Skeletal muscle cell (primary cell): ENCODE results near the gene KCNQ5.

Experiments used
- DNase-seq: peaks from one replicate; pipeline ENCODE4 v3.0.0-alpha.2; 2010; ENCODE audit warnings: low read depth
- H3K4me3 ChIP-seq: 2 replicates; pipeline ENCODE4 v1.5.1; 2011; ENCODE audit warnings: low read depth, mild to moderate bottlenecking, control low read depth, low read length, moderate library complexity

The KCNQ5 gene

GRCh38 chr6:73062837-73063236, 441.0 kb downstream of the KCNQ5 start:
- no peak for DNase-seq
- H3K4me3 ChIP-seq = no peak overlapping the region

GRCh38 chr6:73064266-73064665, 442.4 kb downstream of the KCNQ5 start:
- DNase-seq = no peak
- H3K4me3 ChIP-seq = no peak overlapping the region

GRCh38 chr6:73073238-73073637, 451.4 kb downstream of the KCNQ5 start:
- no peak for DNase-seq
- H3K4me3 ChIP-seq = no peak overlapping the region

- DNase-seq = no peak
Observed at GRCh38 chr6:73074175-73074574, 452.3 kb downstream of the KCNQ5 start.

GRCh38 chr6:73076211-73076954, 454.5 kb downstream of the KCNQ5 start:
- no peak overlapping the region for H3K4me3 ChIP-seq
- no peak for DNase-seq

More at GRCh38 chr6:73074175-73074574, 452.3 kb downstream of the KCNQ5 start:
- no peak overlapping the region for H3K4me3 ChIP-seq

GRCh38 chr6:73078333-73078862, 456.5 kb downstream of the KCNQ5 start:
- DNase-seq = no peak

GRCh38 chr6:73078908-73079610, 457.2 kb downstream of the KCNQ5 start:
- H3K4me3 ChIP-seq = no peak overlapping the region

More at GRCh38 chr6:73078333-73078862, 456.5 kb downstream of the KCNQ5 start:
- H3K4me3 ChIP-seq = no peak overlapping the region

GRCh38 chr6:73079611-73079955, 457.7 kb downstream of the KCNQ5 start:
- no peak for DNase-seq
- no peak overlapping the region for H3K4me3 ChIP-seq

More at GRCh38 chr6:73078908-73079610, 457.2 kb downstream of the KCNQ5 start:
- DNase-seq = no peak

- no peak for DNase-seq
Observed at GRCh38 chr6:73079978-73080377, 458.1 kb downstream of the KCNQ5 start.

GRCh38 chr6:73081955-73082354, 460.1 kb downstream of the KCNQ5 start:
- DNase-seq = no peak
- H3K4me3 ChIP-seq = no peak overlapping the region

More at GRCh38 chr6:73079978-73080377, 458.1 kb downstream of the KCNQ5 start:
- no peak overlapping the region for H3K4me3 ChIP-seq

- H3K4me3 ChIP-seq = no peak overlapping the region
- DNase-seq = no peak
Observed at GRCh38 chr6:73083886-73084285, 462.0 kb downstream of the KCNQ5 start.

GRCh38 chr6:73085443-73085871, 463.6 kb downstream of the KCNQ5 start:
- DNase-seq = no peak
- H3K4me3 ChIP-seq = no peak overlapping the region

- H3K4me3 ChIP-seq = no peak overlapping the region
- DNase-seq = no peak
Observed at GRCh38 chr6:73086726-73087125, 464.9 kb downstream of the KCNQ5 start.

- no peak overlapping the region for H3K4me3 ChIP-seq
- DNase-seq = no peak
Observed at GRCh38 chr6:73088138-73088813, 466.4 kb downstream of the KCNQ5 start.

GRCh38 chr6:73104921-73105320, 483.1 kb downstream of the KCNQ5 start:
- no peak overlapping the region for H3K4me3 ChIP-seq
- DNase-seq = no peak

- no peak for DNase-seq
- no peak overlapping the region for H3K4me3 ChIP-seq
Observed at GRCh38 chr6:73107016-73107415, 485.2 kb downstream of the KCNQ5 start.

- H3K4me3 ChIP-seq = no peak overlapping the region
- no peak for DNase-seq
Observed at GRCh38 chr6:73108949-73109348, 487.1 kb downstream of the KCNQ5 start.

- no peak overlapping the region for H3K4me3 ChIP-seq
- DNase-seq = no peak
Observed at GRCh38 chr6:73109659-73110058, 487.8 kb downstream of the KCNQ5 start.

- no peak overlapping the region for H3K4me3 ChIP-seq
- DNase-seq = no peak
Observed at GRCh38 chr6:73116330-73116729, 494.5 kb downstream of the KCNQ5 start.

- no peak overlapping the region for H3K4me3 ChIP-seq
- peak; percentile 24 for DNase-seq
Observed at GRCh38 chr6:73121421-73121993, 499.6 kb downstream of the KCNQ5 start.
